GM23338 (cell line): ENCODE data around the gene C4orf36.

Experiments
- CREB1 ChIP-seq: fragments of 250-450 bp; sonication (Bioruptor Pico); IDR thresholded peaks from 2 replicates; pipeline ENCODE4 v1.5.0; 2020; ENCODE audit warnings: low read depth, mild to moderate bottlenecking, moderate library complexity
- CTCF ChIP-seq, 2 experiments: fragments of 200-600 bp in 1 of 2; sonication (generic) in 1 of 2; conservative IDR thresholded peaks; 2 replicates each; pipeline versions ENCODE4 v1.5.1 to v1.6.1; 2016 to 2017; ENCODE audit warnings: antibody characterized with exemption in 2 of 2, low read depth in 2 of 2, mild to moderate bottlenecking in 2 of 2, moderate library complexity in 1 of 2
- EZH2 ChIP-seq: fragments of 200-600 bp; sonication (generic); IDR thresholded peaks from one replicate; pipeline ENCODE4 v1.8.0; 2017; ENCODE audit warnings: antibody characterized with exemption, mild to moderate bottlenecking, low read depth; ENCODE audit not compliant: unreplicated experiment
- EZH2phosphoT487 ChIP-seq: fragments of 200-600 bp; sonication (generic); IDR thresholded peaks from one replicate; pipeline ENCODE4 v1.8.1; 2018; ENCODE audit warnings: antibody characterized with exemption; ENCODE audit not compliant: unreplicated experiment
- JUNB ChIP-seq: IDR thresholded peaks from one replicate; pipeline ENCODE4 v1.6.1; 2016; ENCODE audit warnings: antibody characterized with exemption; ENCODE audit not compliant: unreplicated experiment
- POLR2AphosphoS5 ChIP-seq: IDR thresholded peaks from 2 replicates; pipeline ENCODE4 v1.6.1; 2016; ENCODE audit warnings: antibody characterized with exemption, low read depth
- STAT1 ChIP-seq: IDR thresholded peaks from one replicate; pipeline ENCODE4 v1.6.1; 2016; ENCODE audit warnings: antibody characterized with exemption; ENCODE audit not compliant: unreplicated experiment
- ZNF114 ChIP-seq: fragments of 250-450 bp; sonication (Bioruptor Pico); IDR thresholded peaks from 2 replicates; pipeline ENCODE4 v1.5.0; 2020; ENCODE audit warnings: mild to moderate bottlenecking, moderate library complexity
- TF ChIP-seq, protein P1 (sequence below): IDR thresholded peaks from one replicate; pipeline ENCODE4 v1.6.1; 2018; ENCODE audit warnings: antibody characterized with exemption; ENCODE audit not compliant: unreplicated experiment
- TF ChIP-seq, protein P2 (sequence below): fragments of 250-450 bp; sonication (Bioruptor Pico); IDR thresholded peaks from 2 replicates; pipeline ENCODE4 v1.5.0; 2020; ENCODE audit warnings: mild to moderate bottlenecking, moderate library complexity
- TF ChIP-seq, protein P3 (sequence below): IDR thresholded peaks from 2 replicates; pipeline ENCODE4 v1.6.1; 2016; ENCODE audit warnings: antibody characterized with exemption

GRCh38 chr4:86895692-86896488 is 3.7 kb upstream of the C4orf36 start:
- TF ChIP-seq CTCF (conservative IDR thresholded peaks at IDR 0.05; ENCODE audit: low read depth in 2 of 2) (peak; percentile 88 to 95), EZH2 (no peak), POLR2AphosphoS5 (no peak), STAT1 (no peak), EZH2phosphoT487 (no peak), ZNF114 (no peak), CREB1 (CRISPR knock-in tag) (no peak), JUNB (no peak)
- TF ChIP-seq, protein P1, sequence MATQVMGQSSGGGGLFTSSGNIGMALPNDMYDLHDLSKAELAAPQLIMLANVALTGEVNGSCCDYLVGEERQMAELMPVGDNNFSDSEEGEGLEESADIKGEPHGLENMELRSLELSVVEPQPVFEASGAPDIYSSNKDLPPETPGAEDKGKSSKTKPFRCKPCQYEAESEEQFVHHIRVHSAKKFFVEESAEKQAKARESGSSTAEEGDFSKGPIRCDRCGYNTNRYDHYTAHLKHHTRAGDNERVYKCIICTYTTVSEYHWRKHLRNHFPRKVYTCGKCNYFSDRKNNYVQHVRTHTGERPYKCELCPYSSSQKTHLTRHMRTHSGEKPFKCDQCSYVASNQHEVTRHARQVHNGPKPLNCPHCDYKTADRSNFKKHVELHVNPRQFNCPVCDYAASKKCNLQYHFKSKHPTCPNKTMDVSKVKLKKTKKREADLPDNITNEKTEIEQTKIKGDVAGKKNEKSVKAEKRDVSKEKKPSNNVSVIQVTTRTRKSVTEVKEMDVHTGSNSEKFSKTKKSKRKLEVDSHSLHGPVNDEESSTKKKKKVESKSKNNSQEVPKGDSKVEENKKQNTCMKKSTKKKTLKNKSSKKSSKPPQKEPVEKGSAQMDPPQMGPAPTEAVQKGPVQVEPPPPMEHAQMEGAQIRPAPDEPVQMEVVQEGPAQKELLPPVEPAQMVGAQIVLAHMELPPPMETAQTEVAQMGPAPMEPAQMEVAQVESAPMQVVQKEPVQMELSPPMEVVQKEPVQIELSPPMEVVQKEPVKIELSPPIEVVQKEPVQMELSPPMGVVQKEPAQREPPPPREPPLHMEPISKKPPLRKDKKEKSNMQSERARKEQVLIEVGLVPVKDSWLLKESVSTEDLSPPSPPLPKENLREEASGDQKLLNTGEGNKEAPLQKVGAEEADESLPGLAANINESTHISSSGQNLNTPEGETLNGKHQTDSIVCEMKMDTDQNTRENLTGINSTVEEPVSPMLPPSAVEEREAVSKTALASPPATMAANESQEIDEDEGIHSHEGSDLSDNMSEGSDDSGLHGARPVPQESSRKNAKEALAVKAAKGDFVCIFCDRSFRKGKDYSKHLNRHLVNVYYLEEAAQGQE = no peak
- TF ChIP-seq, protein P2, sequence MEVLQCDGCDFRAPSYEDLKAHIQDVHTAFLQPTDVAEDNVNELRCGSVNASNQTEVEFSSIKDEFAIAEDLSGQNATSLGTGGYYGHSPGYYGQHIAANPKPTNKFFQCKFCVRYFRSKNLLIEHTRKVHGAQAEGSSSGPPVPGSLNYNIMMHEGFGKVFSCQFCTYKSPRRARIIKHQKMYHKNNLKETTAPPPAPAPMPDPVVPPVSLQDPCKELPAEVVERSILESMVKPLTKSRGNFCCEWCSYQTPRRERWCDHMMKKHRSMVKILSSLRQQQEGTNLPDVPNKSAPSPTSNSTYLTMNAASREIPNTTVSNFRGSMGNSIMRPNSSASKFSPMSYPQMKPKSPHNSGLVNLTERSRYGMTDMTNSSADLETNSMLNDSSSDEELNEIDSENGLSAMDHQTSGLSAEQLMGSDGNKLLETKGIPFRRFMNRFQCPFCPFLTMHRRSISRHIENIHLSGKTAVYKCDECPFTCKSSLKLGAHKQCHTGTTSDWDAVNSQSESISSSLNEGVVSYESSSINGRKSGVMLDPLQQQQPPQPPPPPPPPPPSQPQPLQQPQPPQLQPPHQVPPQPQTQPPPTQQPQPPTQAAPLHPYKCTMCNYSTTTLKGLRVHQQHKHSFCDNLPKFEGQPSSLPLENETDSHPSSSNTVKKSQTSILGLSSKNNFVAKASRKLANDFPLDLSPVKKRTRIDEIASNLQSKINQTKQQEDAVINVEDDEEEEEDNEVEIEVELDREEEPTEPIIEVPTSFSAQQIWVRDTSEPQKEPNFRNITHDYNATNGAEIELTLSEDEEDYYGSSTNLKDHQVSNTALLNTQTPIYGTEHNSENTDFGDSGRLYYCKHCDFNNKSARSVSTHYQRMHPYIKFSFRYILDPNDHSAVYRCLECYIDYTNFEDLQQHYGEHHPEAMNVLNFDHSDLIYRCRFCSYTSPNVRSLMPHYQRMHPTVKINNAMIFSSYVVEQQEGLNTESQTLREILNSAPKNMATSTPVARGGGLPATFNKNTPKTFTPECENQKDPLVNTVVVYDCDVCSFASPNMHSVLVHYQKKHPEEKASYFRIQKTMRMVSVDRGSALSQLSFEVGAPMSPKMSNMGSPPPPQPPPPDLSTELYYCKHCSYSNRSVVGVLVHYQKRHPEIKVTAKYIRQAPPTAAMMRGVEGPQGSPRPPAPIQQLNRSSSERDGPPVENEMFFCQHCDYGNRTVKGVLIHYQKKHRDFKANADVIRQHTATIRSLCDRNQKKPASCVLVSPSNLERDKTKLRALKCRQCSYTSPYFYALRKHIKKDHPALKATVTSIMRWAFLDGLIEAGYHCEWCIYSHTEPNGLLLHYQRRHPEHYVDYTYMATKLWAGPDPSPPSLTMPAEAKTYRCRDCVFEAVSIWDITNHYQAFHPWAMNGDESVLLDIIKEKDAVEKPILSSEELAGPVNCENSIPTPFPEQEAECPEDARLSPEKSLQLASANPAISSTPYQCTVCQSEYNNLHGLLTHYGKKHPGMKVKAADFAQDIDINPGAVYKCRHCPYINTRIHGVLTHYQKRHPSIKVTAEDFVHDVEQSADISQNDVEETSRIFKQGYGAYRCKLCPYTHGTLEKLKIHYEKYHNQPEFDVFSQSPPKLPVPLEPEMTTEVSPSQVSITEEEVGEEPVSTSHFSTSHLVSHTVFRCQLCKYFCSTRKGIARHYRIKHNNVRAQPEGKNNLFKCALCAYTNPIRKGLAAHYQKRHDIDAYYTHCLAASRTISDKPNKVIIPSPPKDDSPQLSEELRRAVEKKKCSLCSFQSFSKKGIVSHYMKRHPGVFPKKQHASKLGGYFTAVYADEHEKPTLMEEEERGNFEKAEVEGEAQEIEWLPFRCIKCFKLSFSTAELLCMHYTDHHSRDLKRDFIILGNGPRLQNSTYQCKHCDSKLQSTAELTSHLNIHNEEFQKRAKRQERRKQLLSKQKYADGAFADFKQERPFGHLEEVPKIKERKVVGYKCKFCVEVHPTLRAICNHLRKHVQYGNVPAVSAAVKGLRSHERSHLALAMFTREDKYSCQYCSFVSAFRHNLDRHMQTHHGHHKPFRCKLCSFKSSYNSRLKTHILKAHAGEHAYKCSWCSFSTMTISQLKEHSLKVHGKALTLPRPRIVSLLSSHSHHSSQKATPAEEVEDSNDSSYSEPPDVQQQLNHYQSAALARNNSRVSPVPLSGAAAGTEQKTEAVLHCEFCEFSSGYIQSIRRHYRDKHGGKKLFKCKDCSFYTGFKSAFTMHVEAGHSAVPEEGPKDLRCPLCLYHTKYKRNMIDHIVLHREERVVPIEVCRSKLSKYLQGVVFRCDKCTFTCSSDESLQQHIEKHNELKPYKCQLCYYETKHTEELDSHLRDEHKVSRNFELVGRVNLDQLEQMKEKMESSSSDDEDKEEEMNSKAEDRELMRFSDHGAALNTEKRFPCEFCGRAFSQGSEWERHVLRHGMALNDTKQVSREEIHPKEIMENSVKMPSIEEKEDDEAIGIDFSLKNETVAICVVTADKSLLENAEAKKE (CRISPR knock-in tag) = no peak
- TF ChIP-seq, protein P3, sequence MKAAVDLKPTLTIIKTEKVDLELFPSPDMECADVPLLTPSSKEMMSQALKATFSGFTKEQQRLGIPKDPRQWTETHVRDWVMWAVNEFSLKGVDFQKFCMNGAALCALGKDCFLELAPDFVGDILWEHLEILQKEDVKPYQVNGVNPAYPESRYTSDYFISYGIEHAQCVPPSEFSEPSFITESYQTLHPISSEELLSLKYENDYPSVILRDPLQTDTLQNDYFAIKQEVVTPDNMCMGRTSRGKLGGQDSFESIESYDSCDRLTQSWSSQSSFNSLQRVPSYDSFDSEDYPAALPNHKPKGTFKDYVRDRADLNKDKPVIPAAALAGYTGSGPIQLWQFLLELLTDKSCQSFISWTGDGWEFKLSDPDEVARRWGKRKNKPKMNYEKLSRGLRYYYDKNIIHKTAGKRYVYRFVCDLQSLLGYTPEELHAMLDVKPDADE = no peak
